ENCODE data around the gene MSH6. TPM values are rescaled to one million over a fixed set of nuclear protein-coding genes. Genes with fewer than 3 reads are reported as not detected.

Gene MSH6
- total RNA-seq, 1 donor from 2014 or later = 132 TPM

GRCh38 chr2:47767880-47768609 is 14.9 kb upstream of the MSH6 start:
- H3K4me1 Mint-ChIP-seq (ENCODE audit: low read depth) = peaks cover 2% of the 10 kb centered on the region
- no peaks in the 10 kb centered on the region for H3K36me3 Mint-ChIP-seq (ENCODE audit: low read depth)
- H3K4me3 Mint-ChIP-seq (ENCODE audit: low read depth) = no peak overlapping the region
- intact Hi-C loops (cut with micrococcal nuclease) = loop anchor here (2.0 to 10.0 kb wide), 2 partner anchors 53 to 433 kb away; no protein-coding TSS in a partner anchor
- no peaks in the 10 kb centered on the region for H3K9me3 Mint-ChIP-seq
- H3K27ac Mint-ChIP-seq = no peak overlapping the region
- DNase-seq (ENCODE audit: low spot score) = peak; percentile 54
- peaks cover 5% of the 10 kb centered on the region for H3K27me3 Mint-ChIP-seq (ENCODE audit: low read depth)

GRCh38 chr2:47769318-47769717 is 13.6 kb upstream of the MSH6 start:
- peaks cover 2% of the 10 kb centered on the region for H3K4me1 Mint-ChIP-seq (ENCODE audit: low read depth)
- intact Hi-C loops (cut with micrococcal nuclease) = loop anchor here (2.0 to 10.0 kb wide), 2 partner anchors 55 to 435 kb away; no protein-coding TSS in a partner anchor
- H3K9me3 Mint-ChIP-seq = no peaks in the 10 kb centered on the region
- no peak overlapping the region for H3K27ac Mint-ChIP-seq
- H3K36me3 Mint-ChIP-seq (ENCODE audit: low read depth) = no peaks in the 10 kb centered on the region
- no peak overlapping the region for H3K4me3 Mint-ChIP-seq (ENCODE audit: low read depth)
- peaks cover 8% of the 10 kb centered on the region for H3K27me3 Mint-ChIP-seq (ENCODE audit: low read depth)
- no peak for DNase-seq (ENCODE audit: low spot score)

- DNase-seq (ENCODE audit: low spot score) = no peak
- H3K27ac Mint-ChIP-seq = no peak overlapping the region
- intact Hi-C loops (cut with micrococcal nuclease) = no loop called here
- no peaks in the 10 kb centered on the region for H3K36me3 Mint-ChIP-seq (ENCODE audit: low read depth)
- H3K4me1 Mint-ChIP-seq (ENCODE audit: low read depth) = peaks cover 2% of the 10 kb centered on the region
- H3K27me3 Mint-ChIP-seq (ENCODE audit: low read depth) = peaks cover 6% of the 10 kb centered on the region
- no peak overlapping the region for H3K4me3 Mint-ChIP-seq (ENCODE audit: low read depth)
- H3K9me3 Mint-ChIP-seq = no peaks in the 10 kb centered on the region
Measured at GRCh38 chr2:47771211-47771610, 11.7 kb upstream of the MSH6 start.

- no peaks in the 10 kb centered on the region for H3K9me3 Mint-ChIP-seq
- no peak overlapping the region for H3K27ac Mint-ChIP-seq
- H3K36me3 Mint-ChIP-seq (ENCODE audit: low read depth) = no peaks in the 10 kb centered on the region
- intact Hi-C loops (cut with micrococcal nuclease) = no loop called here
- peaks cover 2% of the 10 kb centered on the region for H3K4me1 Mint-ChIP-seq (ENCODE audit: low read depth)
- no peak overlapping the region for H3K4me3 Mint-ChIP-seq (ENCODE audit: low read depth)
- no peak for DNase-seq (ENCODE audit: low spot score)
- peaks cover 6% of the 10 kb centered on the region for H3K27me3 Mint-ChIP-seq (ENCODE audit: low read depth)
Measured at GRCh38 chr2:47772343-47772742, 10.6 kb upstream of the MSH6 start.

- Mint-ChIP-seq H3K9me3 (no peaks in the 10 kb centered on the region), H3K27me3 (ENCODE audit: low read depth) (peaks cover 6% of the 10 kb centered on the region), H3K36me3 (ENCODE audit: low read depth) (no peaks in the 10 kb centered on the region), H3K27ac (no peak overlapping the region), H3K4me3 (ENCODE audit: low read depth) (no peak overlapping the region), H3K4me1 (ENCODE audit: low read depth) (no peaks in the 10 kb centered on the region)
- no peak for DNase-seq (ENCODE audit: low spot score)
- intact Hi-C loops (cut with micrococcal nuclease) = no loop called here
Measured at GRCh38 chr2:47774567-47774966, 8.4 kb upstream of the MSH6 start.

GRCh38 chr2:47777277-47777937 is 5.5 kb upstream of the MSH6 start:
- H3K9me3 Mint-ChIP-seq = no peaks in the 10 kb centered on the region
- intact Hi-C loops (cut with micrococcal nuclease) = no loop called here
- H3K4me3 Mint-ChIP-seq (ENCODE audit: low read depth) = no peak overlapping the region
- H3K4me1 Mint-ChIP-seq (ENCODE audit: low read depth) = no peaks in the 10 kb centered on the region
- no peak for DNase-seq (ENCODE audit: low spot score)
- peaks cover 6% of the 10 kb centered on the region for H3K27me3 Mint-ChIP-seq (ENCODE audit: low read depth)
- no peaks in the 10 kb centered on the region for H3K36me3 Mint-ChIP-seq (ENCODE audit: low read depth)
- no peak overlapping the region for H3K27ac Mint-ChIP-seq

GRCh38 chr2:47778698-47779425 is 4.1 kb upstream of the MSH6 start:
- Mint-ChIP-seq H3K36me3 (ENCODE audit: low read depth) (peaks cover 4% of the 10 kb centered on the region), H3K27ac (no peak overlapping the region), H3K9me3 (no peaks in the 10 kb centered on the region), H3K4me1 (ENCODE audit: low read depth) (no peaks in the 10 kb centered on the region), H3K27me3 (ENCODE audit: low read depth) (no peaks in the 10 kb centered on the region), H3K4me3 (ENCODE audit: low read depth) (no peak overlapping the region)
- intact Hi-C loops (cut with micrococcal nuclease) = no loop called here
- no peak for DNase-seq (ENCODE audit: low spot score)

- H3K36me3 Mint-ChIP-seq (ENCODE audit: low read depth) = peaks cover 9% of the 10 kb centered on the region
- no peaks in the 10 kb centered on the region for H3K27me3 Mint-ChIP-seq (ENCODE audit: low read depth)
- no peak overlapping the region for H3K4me3 Mint-ChIP-seq (ENCODE audit: low read depth)
- no peaks in the 10 kb centered on the region for H3K9me3 Mint-ChIP-seq
- no peak for DNase-seq (ENCODE audit: low spot score)
- intact Hi-C loops (cut with micrococcal nuclease) = no loop called here
- no peaks in the 10 kb centered on the region for H3K4me1 Mint-ChIP-seq (ENCODE audit: low read depth)
- no peak overlapping the region for H3K27ac Mint-ChIP-seq
Measured at GRCh38 chr2:47779426-47779790, 3.5 kb upstream of the MSH6 start.

- no peak for DNase-seq (ENCODE audit: low spot score)
- no peaks in the 10 kb centered on the region for H3K9me3 Mint-ChIP-seq
- peaks cover 29% of the 10 kb centered on the region for H3K36me3 Mint-ChIP-seq (ENCODE audit: low read depth)
- intact Hi-C loops (cut with micrococcal nuclease) = loop anchor here (1.0 kb wide), 1 partner anchor 379 kb away; the partner anchor contains the start of gene MSH2
- H3K4me1 Mint-ChIP-seq (ENCODE audit: low read depth) = peaks cover 9% of the 10 kb centered on the region
- peak overlapping the region; percentile 78 for H3K27ac Mint-ChIP-seq
- H3K4me3 Mint-ChIP-seq (ENCODE audit: low read depth) = peak overlapping the region; percentile 75
- no peaks in the 10 kb centered on the region for H3K27me3 Mint-ChIP-seq (ENCODE audit: low read depth)
Measured at GRCh38 chr2:47782381-47782670, 619 bp upstream of the MSH6 start.

GRCh38 chr2:47783486-47784351 is 774 bp downstream of the MSH6 start:
- DNase-seq (ENCODE audit: low spot score) = peak; percentile 58
- Mint-ChIP-seq H3K4me3 (ENCODE audit: low read depth) (peak overlapping the region; percentile 88), H3K27me3 (ENCODE audit: low read depth) (no peaks in the 10 kb centered on the region), H3K4me1 (ENCODE audit: low read depth) (peaks cover 9% of the 10 kb centered on the region), H3K36me3 (ENCODE audit: low read depth) (peaks cover 29% of the 10 kb centered on the region), H3K27ac (peak overlapping the region; percentile 82), H3K9me3 (no peaks in the 10 kb centered on the region)
- intact Hi-C loops (cut with micrococcal nuclease) = loop anchor here (1.0 kb wide), 1 partner anchor 123 kb away; the partner anchor contains the start of gene FBXO11

- peak overlapping the region; percentile 88 for H3K4me3 Mint-ChIP-seq (ENCODE audit: low read depth)
- no peaks in the 10 kb centered on the region for H3K9me3 Mint-ChIP-seq
- no peak overlapping the region for H3K27ac Mint-ChIP-seq
- H3K4me1 Mint-ChIP-seq (ENCODE audit: low read depth) = peaks cover 9% of the 10 kb centered on the region
- H3K36me3 Mint-ChIP-seq (ENCODE audit: low read depth) = peaks cover 29% of the 10 kb centered on the region
- intact Hi-C loops (cut with micrococcal nuclease) = no loop called here
- H3K27me3 Mint-ChIP-seq (ENCODE audit: low read depth) = no peaks in the 10 kb centered on the region
- DNase-seq (ENCODE audit: low spot score) = no peak
Measured at GRCh38 chr2:47784352-47784851, 1.5 kb downstream of the MSH6 start.

- peaks cover 36% of the 10 kb centered on the region for H3K36me3 Mint-ChIP-seq (ENCODE audit: low read depth)
- no peak for DNase-seq (ENCODE audit: low spot score)
- peak overlapping the region; percentile 52 for H3K27ac Mint-ChIP-seq
- peaks cover 13% of the 10 kb centered on the region for H3K4me1 Mint-ChIP-seq (ENCODE audit: low read depth)
- H3K4me3 Mint-ChIP-seq (ENCODE audit: low read depth) = peak overlapping the region; percentile 15
- H3K9me3 Mint-ChIP-seq = no peaks in the 10 kb centered on the region
- H3K27me3 Mint-ChIP-seq (ENCODE audit: low read depth) = no peaks in the 10 kb centered on the region
- intact Hi-C loops (cut with micrococcal nuclease) = no loop called here
Measured at GRCh38 chr2:47785986-47786385, 3.0 kb downstream of the MSH6 start.

Data from activated T-helper 2 cell treated with anti-CD3 and anti-CD28 coated beads, Interferon-gamma antibody, Interleukin-2, Interleukin-4, amounts not matched to agents 10 μg/mL and 5 μg/mL and 100 μg/mL, durations not matched to agents 14 hours and 24 hours and 36 hours (primary cell).